Prostate gland (tissue), 2 donors: ENCODE data around the gene ITGBL1.

Source experiments
- CTCF ChIP-seq, 4 experiments: fragments of 200-600 bp in 2 of 4; fragments of 450-650 bp in 2 of 4; sonication (generic) in 2 of 4; IDR thresholded peaks; 1 replicate in 3 of 4; 2 replicates in 1 of 4; pipeline ENCODE4 v1.5.1; 2016 to 2019; ENCODE audit warnings: antibody characterized with exemption in 4 of 4, mild to moderate bottlenecking in 2 of 4, moderate library complexity in 2 of 4
- POLR2A ChIP-seq: fragments of 450-650 bp; IDR thresholded peaks from one replicate; pipeline ENCODE4 v1.6.1; 2016; ENCODE audit warnings: antibody characterized with exemption, mild to moderate bottlenecking

- TF ChIP-seq CTCF (IDR thresholded peaks at IDR 0.05) (no peak), POLR2A (no peak)
Measured at GRCh38 chr13:101681834-101682233, 229.4 kb downstream of the ITGBL1 start.
